ENCODE measurements around the gene TFF1. TPM values are rescaled to one million over a fixed set of nuclear protein-coding genes. Genes with fewer than 3 reads are reported as not detected.
"Not testable (repeated sequence)": the region's sequence is repeated elsewhere in the genome, so short reads cannot be mapped to it uniquely, and the experiment has no call there.

The TFF1 gene
- total RNA-seq, 1 experiment from 2014 or later, result 111 TPM

DNA sequence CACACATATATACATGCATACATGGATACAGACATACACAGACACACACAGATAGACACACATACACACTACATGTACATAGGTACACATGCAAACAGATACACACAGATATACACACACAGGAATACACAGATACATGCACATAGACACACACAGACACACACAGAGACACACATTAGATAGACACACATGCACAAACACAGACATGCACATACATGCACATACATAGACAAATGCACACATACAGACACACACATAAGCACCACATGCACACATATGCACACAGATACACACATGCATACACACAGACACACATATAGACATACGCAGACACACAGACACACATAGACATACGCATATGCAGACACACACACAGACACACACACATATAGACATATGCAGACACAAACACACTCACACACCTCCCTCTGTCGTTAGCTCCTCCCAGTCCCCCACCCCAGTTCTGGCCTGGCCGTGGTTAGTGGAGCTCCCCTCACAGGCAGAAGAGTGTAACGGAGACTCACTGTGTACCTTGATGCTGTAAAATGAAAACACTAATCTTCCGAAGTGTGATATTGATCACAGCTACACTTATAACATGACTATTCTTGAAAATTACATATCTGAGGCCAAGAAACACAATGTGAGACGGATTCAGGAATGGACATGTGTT, 45.0 kb upstream of the TFF1 start:
- intact Hi-C loops (cut with micrococcal nuclease), result no loop called here
- TF ChIP-seq, protein P1, sequence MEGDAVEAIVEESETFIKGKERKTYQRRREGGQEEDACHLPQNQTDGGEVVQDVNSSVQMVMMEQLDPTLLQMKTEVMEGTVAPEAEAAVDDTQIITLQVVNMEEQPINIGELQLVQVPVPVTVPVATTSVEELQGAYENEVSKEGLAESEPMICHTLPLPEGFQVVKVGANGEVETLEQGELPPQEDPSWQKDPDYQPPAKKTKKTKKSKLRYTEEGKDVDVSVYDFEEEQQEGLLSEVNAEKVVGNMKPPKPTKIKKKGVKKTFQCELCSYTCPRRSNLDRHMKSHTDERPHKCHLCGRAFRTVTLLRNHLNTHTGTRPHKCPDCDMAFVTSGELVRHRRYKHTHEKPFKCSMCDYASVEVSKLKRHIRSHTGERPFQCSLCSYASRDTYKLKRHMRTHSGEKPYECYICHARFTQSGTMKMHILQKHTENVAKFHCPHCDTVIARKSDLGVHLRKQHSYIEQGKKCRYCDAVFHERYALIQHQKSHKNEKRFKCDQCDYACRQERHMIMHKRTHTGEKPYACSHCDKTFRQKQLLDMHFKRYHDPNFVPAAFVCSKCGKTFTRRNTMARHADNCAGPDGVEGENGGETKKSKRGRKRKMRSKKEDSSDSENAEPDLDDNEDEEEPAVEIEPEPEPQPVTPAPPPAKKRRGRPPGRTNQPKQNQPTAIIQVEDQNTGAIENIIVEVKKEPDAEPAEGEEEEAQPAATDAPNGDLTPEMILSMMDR (conservative IDR thresholded peaks at IDR 0.05; ENCODE audit: low read depth, low read length), result peak; percentile 35; the same call in 1 of the 2 replicates
- TF ChIP-seq EZH2 (IDR thresholded peaks at IDR 0.05; ENCODE audit: low read length, unreplicated experiment), result no peak
- Histone ChIP-seq H3K36me3 (ENCODE audit: low read depth, low read length) (no peaks in the 10 kb centered on the region), H3K9me2 (replicated peaks; ENCODE audit: low read length) (no peaks in the 10 kb centered on the region), H3K9me3 (ENCODE audit: low read length) (no peaks in the 10 kb centered on the region), H3K4me1 (ENCODE audit: insufficient read depth, low read length) (peaks cover 8% of the 10 kb centered on the region; the same call in 1 of the 2 replicates), H2AFZ (ENCODE audit: low read length) (no peak overlapping the region), H4K20me1 (ENCODE audit: low read length) (no peaks in the 10 kb centered on the region), H3K27ac (ENCODE audit: low read length) (no peak overlapping the region), H3F3A (ENCODE audit: low read length, unreplicated experiment) (no peaks in the 10 kb centered on the region), H3K4me2 (ENCODE audit: low read length) (no peak overlapping the region), H3K79me2 (ENCODE audit: low read length) (no peaks in the 10 kb centered on the region), H3K9ac (ENCODE audit: low read length) (no peak overlapping the region), H3K27me3 (ENCODE audit: low read length) (no peaks in the 10 kb centered on the region), H3K4me3 (ENCODE audit: low read length) (no peak overlapping the region)
- no TSS peak for BruUV-seq (replicated peaks)
- DNase-seq (peak; percentile 16), ATAC-seq (peak; percentile 53; the same call in 1 of the 2 replicates)
- ChIA-PET POLR2A (ENCODE audit: unreplicated experiment) (no interaction called here), CTCF (interaction anchor here (1.0 kb wide), 1 partner anchor 101 kb away, joined by 3 read pairs; no protein-coding TSS in a partner anchor)

DNA sequence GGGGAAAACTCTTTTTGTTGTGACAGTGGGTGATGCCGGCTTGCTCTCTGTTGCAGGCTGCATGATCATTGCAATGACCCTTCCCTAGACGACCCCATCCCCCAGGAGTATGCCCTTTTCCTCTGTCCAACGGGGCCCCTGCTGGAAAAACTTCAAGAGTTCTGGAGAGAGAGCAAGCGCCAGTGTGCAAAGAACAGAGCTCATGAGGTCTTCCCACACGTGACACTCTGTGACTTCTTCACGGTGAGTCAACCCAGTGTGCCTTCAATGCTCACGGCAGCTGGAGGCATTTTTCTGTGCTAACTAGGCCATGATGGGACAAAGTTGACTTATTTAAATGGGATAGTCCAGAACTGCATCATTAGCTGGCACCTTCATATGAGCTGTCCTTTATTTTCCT, 43.0 kb upstream of the TFF1 start:
- no TSS peak for BruUV-seq (replicated peaks)

DNA sequence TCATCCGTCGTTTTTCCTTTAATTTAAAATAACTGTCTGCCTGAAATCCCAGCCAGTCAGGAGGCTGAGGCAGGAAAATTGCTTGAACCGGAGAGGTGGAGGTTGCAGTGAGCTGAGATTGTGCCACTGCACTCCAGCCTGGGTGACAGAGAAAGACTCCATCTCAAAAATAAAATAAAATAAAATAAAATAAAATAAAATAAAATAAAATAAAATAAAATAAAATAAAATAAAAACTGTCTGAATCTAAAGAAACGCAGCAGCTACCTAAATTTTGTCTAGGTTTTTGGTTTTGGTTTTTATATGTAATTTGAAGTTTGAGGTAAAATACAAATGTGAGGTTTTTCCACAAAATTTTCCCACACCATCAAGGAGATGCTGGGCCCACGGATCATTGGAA, 42.4 kb upstream of the TFF1 start:
- H3K9me3 ChIP-seq (ENCODE audit: low read length); H4K20me1 ChIP-seq (ENCODE audit: low read length); H3F3A ChIP-seq (ENCODE audit: low read length, unreplicated experiment); H3K27ac ChIP-seq (ENCODE audit: low read length); H3K36me3 ChIP-seq (ENCODE audit: low read depth, low read length); H3K27me3 ChIP-seq (ENCODE audit: low read length); CTCF ChIA-PET; H3K4me1 ChIP-seq (ENCODE audit: insufficient read depth, low read length); H3K4me2 ChIP-seq (ENCODE audit: low read length); H3K4me3 ChIP-seq (ENCODE audit: low read length); H2AFZ ChIP-seq (ENCODE audit: low read length); DNase-seq; BruUV-seq (replicated peaks); H3K9ac ChIP-seq (ENCODE audit: low read length); H3K9me2 ChIP-seq (replicated peaks; ENCODE audit: low read length); ATAC-seq; H3K79me2 ChIP-seq (ENCODE audit: low read length); intact Hi-C loops (cut with micrococcal nuclease): not testable (repeated sequence)
- POLR2A ChIA-PET (ENCODE audit: unreplicated experiment), result interaction anchor here (0.6 to 0.7 kb wide), 2 partner anchors 15 to 790 kb away, joined by 3 to 5 read pairs; no protein-coding TSS in a partner anchor

More for the DNA sequence above, 43.0 kb upstream of the TFF1 start:
- H3K4me2 ChIP-seq (ENCODE audit: low read length), result no peak overlapping the region
- DNase-seq (no peak), ATAC-seq (no peak)
- H3K9ac ChIP-seq (ENCODE audit: low read length), result no peak overlapping the region
- no peak overlapping the region for H3K4me3 ChIP-seq (ENCODE audit: low read length)
- no peaks in the 10 kb centered on the region for H3K27me3 ChIP-seq (ENCODE audit: low read length)
- no peaks in the 10 kb centered on the region for H3F3A ChIP-seq (ENCODE audit: low read length, unreplicated experiment)
- no peaks in the 10 kb centered on the region for H3K36me3 ChIP-seq (ENCODE audit: low read depth, low read length)
- TF ChIP-seq EZH2 (IDR thresholded peaks at IDR 0.05; ENCODE audit: low read length, unreplicated experiment) (no peak), EZH2phosphoT487 (IDR thresholded peaks at IDR 0.05; ENCODE audit: borderline replicate concordance, low read length) (no peak)
- ChIA-PET POLR2A (ENCODE audit: unreplicated experiment) (no interaction called here), CTCF (no interaction called here)
- H3K9me3 ChIP-seq (ENCODE audit: low read length), result no peaks in the 10 kb centered on the region
- no peak overlapping the region for H2AFZ ChIP-seq (ENCODE audit: low read length)
- no peaks in the 10 kb centered on the region for H3K4me1 ChIP-seq (ENCODE audit: insufficient read depth, low read length)
- H4K20me1 ChIP-seq (ENCODE audit: low read length), result no peaks in the 10 kb centered on the region
- intact Hi-C loops (cut with micrococcal nuclease), result no loop called here
- H3K79me2 ChIP-seq (ENCODE audit: low read length), result no peaks in the 10 kb centered on the region
- no peaks in the 10 kb centered on the region for H3K9me2 ChIP-seq (replicated peaks; ENCODE audit: low read length)
- H3K27ac ChIP-seq (ENCODE audit: low read length), result no peak overlapping the region

Data from PC-3 (cell line).